Type B pancreatic cell (in vitro differentiated cells): ENCODE data around the gene LDB3. TPM values are rescaled to one million over a fixed set of nuclear protein-coding genes. Genes with fewer than 3 reads are reported as not detected.

Experiments used
- DNase-seq: peaks from one replicate; pipeline ENCODE4 v3.0.0; 2021; ENCODE audit warnings: mixed read lengths; ENCODE audit not compliant: unreplicated experiment; ENCODE audit errors: extremely low spot score
- H3K27ac Mint-ChIP-seq: 2 replicates; pipeline ENCODE4 v1.8.0; 2021; ENCODE audit warnings: mild to moderate bottlenecking, mixed read lengths
- H3K27me3 Mint-ChIP-seq: 2 replicates; pipeline ENCODE4 v1.8.0; 2021; ENCODE audit warnings: mixed read lengths
- H3K36me3 Mint-ChIP-seq: 2 replicates; pipeline ENCODE4 v1.8.0; 2021; ENCODE audit warnings: mixed read lengths
- H3K4me1 Mint-ChIP-seq: one replicate; pipeline ENCODE4 v1.8.0; 2021; ENCODE audit warnings: mixed read lengths; ENCODE audit not compliant: unreplicated experiment
- H3K4me3 Mint-ChIP-seq: 2 replicates; pipeline ENCODE4 v1.8.0; 2021; ENCODE audit warnings: mild to moderate bottlenecking, mixed read lengths
- H3K9me3 Mint-ChIP-seq: 2 replicates; pipeline ENCODE4 v1.8.0; 2021; ENCODE audit warnings: mixed read lengths
- CTCF ChIP-seq: fragments of 200-600 bp; sonication (generic); conservative IDR thresholded peaks from 2 replicates; pipeline ENCODE4 v1.5.0; 2021; ENCODE audit warnings: antibody characterized with exemption, mild to moderate bottlenecking
- total RNA-seq: library from RNA; stranded (reverse); gene quantifications from 2 replicates; pipeline ENCODE4 v1.2.1, GENCODE V29; 2021; ENCODE audit warnings: low replicate concordance

Gene LDB3
- total RNA-seq, 1 donor from 2014 or later: 0.85 TPM

- no peaks in the 10 kb centered on the region for H3K27me3 Mint-ChIP-seq
- H3K36me3 Mint-ChIP-seq: peaks cover 10% of the 10 kb centered on the region
- no peak for TF ChIP-seq CTCF
- H3K27ac Mint-ChIP-seq: peak overlapping the region; percentile 32
- DNase-seq: no peak
- H3K4me3 Mint-ChIP-seq: no peak overlapping the region
- H3K4me1 Mint-ChIP-seq: peaks cover 24% of the 10 kb centered on the region
- peaks cover 3% of the 10 kb centered on the region for H3K9me3 Mint-ChIP-seq
Measured at GRCh38 chr10:86775870-86776180, 107.5 kb downstream of the LDB3 start.

- peaks cover 18% of the 10 kb centered on the region for H3K4me1 Mint-ChIP-seq
Measured at GRCh38 chr10:86779220-86780017, 111.1 kb downstream of the LDB3 start.

GRCh38 chr10:86782701-86783418 is 114.5 kb downstream of the LDB3 start:
- peaks cover 14% of the 10 kb centered on the region for H3K4me1 Mint-ChIP-seq
- H3K4me3 Mint-ChIP-seq: no peak overlapping the region
- peaks cover 18% of the 10 kb centered on the region for H3K9me3 Mint-ChIP-seq
- H3K27ac Mint-ChIP-seq: no peak overlapping the region
- no peak for TF ChIP-seq CTCF
- no peaks in the 10 kb centered on the region for H3K27me3 Mint-ChIP-seq
- H3K36me3 Mint-ChIP-seq: peaks cover 34% of the 10 kb centered on the region
- no peak for DNase-seq

More at GRCh38 chr10:86779220-86780017, 111.1 kb downstream of the LDB3 start:
- peaks cover 29% of the 10 kb centered on the region for H3K36me3 Mint-ChIP-seq
- H3K27me3 Mint-ChIP-seq: no peaks in the 10 kb centered on the region
- no peak overlapping the region for H3K27ac Mint-ChIP-seq
- peaks cover 12% of the 10 kb centered on the region for H3K9me3 Mint-ChIP-seq
- no peak for DNase-seq
- no peak for TF ChIP-seq CTCF
- H3K4me3 Mint-ChIP-seq: no peak overlapping the region

DNA sequence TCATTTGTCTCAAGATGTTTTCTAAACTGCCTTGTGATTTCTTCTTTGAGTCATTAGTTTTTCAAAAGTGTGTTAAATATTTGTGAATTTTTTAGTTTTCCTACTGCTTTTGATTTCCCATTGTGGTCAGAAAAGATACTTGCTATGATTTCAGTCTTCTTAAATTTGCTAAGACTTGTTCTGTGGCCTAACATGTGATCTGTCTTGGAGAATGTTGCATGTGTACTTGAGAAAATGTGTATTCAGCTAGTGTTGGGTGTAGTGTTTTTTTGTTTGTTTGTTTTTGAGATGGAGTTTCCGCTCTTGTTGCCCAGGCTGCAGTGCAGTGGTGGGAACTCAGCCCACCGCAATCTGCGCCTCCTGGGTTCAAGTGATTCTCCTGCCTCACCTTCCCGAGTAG is 116.7 kb downstream of the LDB3 start:
- peaks cover 14% of the 10 kb centered on the region for H3K4me1 Mint-ChIP-seq
- H3K9me3 Mint-ChIP-seq: peaks cover 17% of the 10 kb centered on the region
- no peak overlapping the region for H3K27ac Mint-ChIP-seq
- H3K36me3 Mint-ChIP-seq: peaks cover 26% of the 10 kb centered on the region
- no peak for DNase-seq
- TF ChIP-seq CTCF: no peak
- H3K4me3 Mint-ChIP-seq: no peak overlapping the region
- no peaks in the 10 kb centered on the region for H3K27me3 Mint-ChIP-seq

Other genes with a start within 250 kb of the LDB3 start
- gene WAPL, start 146.7 kb upstream of the LDB3 start, total RNA-seq: 41.3 and 42.4 TPM in 2 replicates
- gene OPN4, start 14.0 kb upstream of the LDB3 start, total RNA-seq: not detected in 2 replicates
- 63.3 and 84.7 TPM in 2 replicates for gene BMPR1A, start 88.1 kb downstream of the LDB3 start, total RNA-seq